Aorta (tissue), 5 donors: ENCODE results near the gene TTC9B. TPM values are rescaled to one million over a fixed set of nuclear protein-coding genes. Genes with fewer than 3 reads are reported as not detected.

Experiments used
- ATAC-seq: fragments of 200-7000 bp; cut with Tn5 transposase; one replicate; pipeline ENCODE4 v1.9.1; 2022; ENCODE audit warnings: moderate library complexity; ENCODE audit not compliant: low FRiP score
- DNase-seq, 2 donors: peaks; one replicate each; pipeline ENCODE4 v3.0.0-alpha.2; 2020
- H3K27ac ChIP-seq, 2 donors: one replicate each; pipeline ENCODE4 v1.5.1; 2013; ENCODE audit warnings: low read length in 2 of 2, mild to moderate bottlenecking in 2 of 2, moderate library complexity in 2 of 2, control low read depth in 1 of 2, inconsistent platforms in 1 of 2, low read depth in 1 of 2
- H3K27me3 ChIP-seq, 2 donors: one replicate each; pipeline ENCODE4 v1.6.1; 2013; ENCODE audit warnings: control low read depth in 1 of 2, low read length in 1 of 2, mild to moderate bottlenecking in 1 of 2, moderate library complexity in 1 of 2; ENCODE audit not compliant: insufficient read depth in 2 of 2, control insufficient read depth in 1 of 2
- H3K36me3 ChIP-seq, 2 donors: one replicate each; pipeline ENCODE4 v1.6.1; 2013; ENCODE audit warnings: control low read depth in 1 of 2, low read length in 1 of 2, mild to moderate bottlenecking in 1 of 2; ENCODE audit not compliant: insufficient read depth in 2 of 2, control insufficient read depth in 1 of 2
- H3K4me1 ChIP-seq, 2 donors: one replicate each; pipeline ENCODE4 v1.6.1; 2013; ENCODE audit warnings: low read length in 2 of 2, control low read depth in 1 of 2, mild to moderate bottlenecking in 1 of 2, moderate library complexity in 1 of 2; ENCODE audit not compliant: insufficient read depth in 2 of 2, control insufficient read depth in 1 of 2
- H3K4me3 ChIP-seq, 2 donors: one replicate each; pipeline ENCODE4 v1.5.1; 2013; ENCODE audit warnings: low read length in 2 of 2, control low read depth in 1 of 2, mild to moderate bottlenecking in 1 of 2
- H3K9me3 ChIP-seq: one replicate; pipeline ENCODE4 v1.6.1; 2013; ENCODE audit warnings: mild to moderate bottlenecking, low read length; ENCODE audit not compliant: control insufficient read depth
- WGBS, 2 donors: extraction: QIAGEN DNeasy Blood & Tissue Kit; methylation state at CpG; one replicate each; pipeline ENCODE4 v1.1.7; 2013; 5-methylcytosine and 5-hydroxymethylcytosine counted together
- intact Hi-C, 2 donors: fragments of 100-400 bp; cut with DNase I; formaldehyde crosslinking; loops; one replicate each; pipeline versions ENCODE4 v1.14.2 to v1.15.0; 2022
- polyA plus RNA-seq, 2 donors: library from polyadenylated mRNA; stranded (reverse); fragments of 200-250 nt; gene quantifications; one replicate each; pipeline ENCODE4 v1.2.3, GENCODE V29; 2013
- total RNA-seq, 2 donors: library from RNA; stranded (reverse); fragmentation: NEBNext Ultra II Directional; extraction: Animal tissue kit (Norgen Biotek cat#: 25700); gene quantifications; one replicate each; pipeline ENCODE4 v1.2.1, GENCODE V29; 2021
- donor health status: healthy with polysubstance abuse.
- donor health status: Bipolar disorder and iron deficiency.
- donor health status: DM: no; HTN: no; CAD: no.
- donor health status: DM: no; HTN: no; CAD: no.
- donor health status: DM: yes; HTN: yes; CAD: no.

TTC9B gene
- total and polyA plus RNA-seq, 4 donors: 0.26 TPM; not detected in 3

DNA sequence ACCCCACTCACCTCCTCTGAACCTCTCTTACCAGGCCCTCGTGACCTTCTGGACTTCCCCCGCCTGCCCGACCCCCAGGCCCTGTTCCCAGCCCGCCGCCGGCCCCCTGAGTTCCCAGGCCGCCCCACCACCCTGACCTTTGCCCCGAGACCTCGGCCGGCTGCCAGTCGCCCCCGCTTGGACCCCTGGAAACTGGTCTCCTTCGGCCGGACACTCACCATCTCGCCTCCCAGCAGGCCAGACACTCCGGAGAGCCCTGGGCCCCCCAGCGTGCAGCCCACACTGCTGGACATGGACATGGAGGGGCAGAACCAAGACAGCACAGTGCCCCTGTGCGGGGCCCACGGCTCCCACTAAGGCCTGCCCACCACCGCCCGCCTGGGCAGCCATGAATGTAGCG lies 3.2 kb downstream of the TTC9B start:
- ATAC-seq: no peak
- no peak overlapping the region for H3K27ac ChIP-seq
- intact Hi-C loops: loop anchor here in 1 of 2 donors (5.0 kb wide), 1 partner anchor 368 kb away; the partner anchor contains the start of gene FBL

GRCh38 chr19:40213882-40214570 lies 4.2 kb downstream of the TTC9B start:
- Histone ChIP-seq H3K4me1 (no peaks in the 10 kb centered on the region), H3K27ac (no peak overlapping the region), H3K4me3 (no peak overlapping the region), H3K27me3 (no peaks in the 10 kb centered on the region), H3K9me3 (no peaks in the 10 kb centered on the region), H3K36me3 (peaks cover 0 to 2% of the 10 kb centered on the region in 2 donors)
- intact Hi-C loops: no loop called here
- 87 to 90% methylated on average over 48 to 50 of the region's 50 CpGs for WGBS, 2 donors
- DNase-seq (no peak), ATAC-seq (no peak)

More for the DNA sequence above, 3.2 kb downstream of the TTC9B start:
- DNase-seq: no peak
- H3K27me3 ChIP-seq: no peaks in the 10 kb centered on the region
- WGBS, 2 donors: 85 to 90% methylated on average over 22 of the region's 22 CpGs
- no peaks in the 10 kb centered on the region for H3K9me3 ChIP-seq
- H3K4me1 ChIP-seq: no peaks in the 10 kb centered on the region
- H3K4me3 ChIP-seq: no peak overlapping the region
- H3K36me3 ChIP-seq: peaks cover 0 to 2% of the 10 kb centered on the region in 2 donors

DNA sequence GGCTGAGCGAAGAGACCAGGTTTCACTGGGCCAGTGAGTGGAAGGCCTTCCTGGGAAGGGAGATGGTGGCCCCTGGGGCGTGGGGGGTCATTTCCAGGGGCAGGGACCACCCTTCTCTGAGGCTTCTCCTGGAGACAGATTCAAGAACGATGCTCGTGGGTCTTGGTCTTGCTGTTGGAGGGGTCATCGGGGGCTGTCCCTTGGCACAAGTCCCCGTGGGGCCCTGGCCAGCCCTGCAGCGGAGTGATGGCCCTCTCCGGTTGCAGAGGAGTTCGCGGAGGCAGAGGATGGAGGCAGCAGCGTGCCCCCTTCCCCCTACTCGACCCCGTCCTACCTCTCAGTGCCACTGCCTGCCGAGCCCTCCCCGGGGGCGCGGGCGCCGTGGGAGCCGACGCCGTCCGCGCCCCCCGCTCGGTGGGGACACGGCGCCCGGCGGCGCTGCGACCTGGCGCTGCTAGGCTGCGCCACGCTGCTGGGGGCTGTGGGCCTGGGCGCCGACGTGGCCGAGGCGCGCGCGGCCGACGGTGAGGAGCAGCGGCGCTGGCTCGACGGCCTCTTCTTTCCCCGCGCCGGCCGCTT lies 4.8 kb downstream of the TTC9B start:
- no peak overlapping the region for H3K27ac ChIP-seq
- 82 to 85% methylated on average over 51 to 53 of the region's 53 CpGs for WGBS, 2 donors
- peaks cover 0 to 2% of the 10 kb centered on the region in 2 donors for H3K36me3 ChIP-seq
- intact Hi-C loops: no loop called here
- H3K9me3 ChIP-seq: no peaks in the 10 kb centered on the region
- no peaks in the 10 kb centered on the region for H3K27me3 ChIP-seq
- ATAC-seq (no peak), DNase-seq (no peak)
- H3K4me3 ChIP-seq: no peak overlapping the region
- H3K4me1 ChIP-seq: no peaks in the 10 kb centered on the region

- DNase-seq (no peak), ATAC-seq (no peak)
- Histone ChIP-seq H3K4me3 (no peak overlapping the region), H3K27ac (no peak overlapping the region), H3K9me3 (no peaks in the 10 kb centered on the region), H3K36me3 (peaks cover 0 to 2% of the 10 kb centered on the region in 2 donors), H3K27me3 (no peaks in the 10 kb centered on the region), H3K4me1 (no peaks in the 10 kb centered on the region)
- intact Hi-C loops: no loop called here
- WGBS, 2 donors: 86 to 87% methylated on average over 5 of the region's 5 CpGs
Observed at GRCh38 chr19:40210889-40211288, 7.3 kb downstream of the TTC9B start.

DNA sequence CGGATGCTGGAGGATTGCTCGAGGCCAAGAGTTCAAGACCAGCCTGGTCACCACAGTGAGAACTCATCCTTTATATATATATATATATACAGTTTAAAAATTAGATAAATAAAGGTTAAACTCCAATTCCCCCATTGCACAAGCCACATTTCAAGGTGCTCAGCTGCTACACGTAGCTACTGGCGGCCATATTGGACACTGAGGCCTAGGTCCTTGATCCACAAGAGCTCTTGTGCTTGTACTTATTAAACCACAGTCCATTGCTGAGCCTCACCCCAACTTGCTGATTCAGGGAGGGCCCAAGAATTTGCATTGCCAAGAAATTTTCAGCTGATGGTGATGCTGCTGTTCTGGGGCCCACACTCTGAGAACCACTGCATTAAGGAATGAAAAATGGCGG lies 9.6 kb downstream of the TTC9B start:
- H3K4me3 ChIP-seq: no peak overlapping the region
- H3K36me3 ChIP-seq: peaks cover 0 to 2% of the 10 kb centered on the region in 2 donors
- intact Hi-C loops: no loop called here
- no peaks in the 10 kb centered on the region for H3K9me3 ChIP-seq
- H3K27me3 ChIP-seq: no peaks in the 10 kb centered on the region
- ATAC-seq: no peak
- WGBS, 2 donors: 97 to 99% methylated on average over 5 of the region's 5 CpGs
- H3K27ac ChIP-seq: no peak overlapping the region
- H3K4me1 ChIP-seq: no peaks in the 10 kb centered on the region
- DNase-seq: no peak

GRCh38 chr19:40205760-40206159 lies 12.4 kb downstream of the TTC9B start:
- DNase-seq (no peak), ATAC-seq (no peak)
- no peaks in the 10 kb centered on the region for H3K4me1 ChIP-seq
- no peaks in the 10 kb centered on the region for H3K9me3 ChIP-seq
- H3K27me3 ChIP-seq: no peaks in the 10 kb centered on the region
- H3K27ac ChIP-seq: no peak overlapping the region
- H3K36me3 ChIP-seq: no peaks in the 10 kb centered on the region
- no peak overlapping the region for H3K4me3 ChIP-seq
- intact Hi-C loops: no loop called here
- 96 to 97% methylated on average over 16 to 21 of the region's 21 CpGs for WGBS, 2 donors

DNA sequence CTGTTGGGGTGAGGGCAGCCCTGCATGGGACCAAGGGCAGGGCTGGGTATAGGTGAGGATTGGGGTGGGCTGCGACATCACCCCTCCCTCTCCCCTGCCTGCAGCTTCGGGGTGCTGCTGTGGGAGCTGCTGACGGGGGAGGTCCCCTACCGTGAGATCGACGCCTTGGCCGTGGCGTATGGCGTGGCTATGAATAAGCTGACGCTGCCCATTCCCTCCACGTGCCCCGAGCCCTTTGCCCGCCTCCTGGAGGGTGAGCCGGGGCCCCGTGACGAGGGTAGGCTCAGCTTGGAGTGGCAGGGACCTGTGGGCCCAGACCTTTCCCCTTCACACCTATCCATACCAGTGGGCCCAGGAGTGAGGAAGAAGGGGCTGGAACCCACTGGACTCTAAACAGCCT lies 13.8 kb downstream of the TTC9B start:
- intact Hi-C loops: no loop called here
- WGBS, 2 donors: 95 to 97% methylated on average over 15 to 16 of the region's 16 CpGs
- Histone ChIP-seq H3K9me3 (no peaks in the 10 kb centered on the region), H3K36me3 (no peaks in the 10 kb centered on the region), H3K27me3 (no peaks in the 10 kb centered on the region), H3K4me3 (no peak overlapping the region), H3K4me1 (no peaks in the 10 kb centered on the region), H3K27ac (no peak overlapping the region)
- no peak for DNase-seq
- ATAC-seq: peak; percentile 62

GRCh38 chr19:40200341-40201099 lies 17.7 kb downstream of the TTC9B start:
- Histone ChIP-seq H3K4me1 (no peaks in the 10 kb centered on the region), H3K4me3 (no peak overlapping the region), H3K9me3 (no peaks in the 10 kb centered on the region), H3K36me3 (no peaks in the 10 kb centered on the region), H3K27ac (no peak overlapping the region), H3K27me3 (no peaks in the 10 kb centered on the region)
- intact Hi-C loops: no loop called here
- ATAC-seq (no peak), DNase-seq (no peak)
- WGBS, 2 donors: 72 to 83% methylated on average over 8 to 9 of the region's 9 CpGs
